Astrocyte of the spinal cord (primary cell): ENCODE results near the gene GFOD1.
A peak's percentile ranks its signal among the peaks of the same experiment; 100 is the strongest.

Experiments used
- DNase-seq: peaks from one replicate; pipeline ENCODE4 v3.0.0; 2011; ENCODE audit warnings: low read depth, low spot score
- H3K4me3 ChIP-seq: 2 replicates; pipeline ENCODE4 v1.5.1; 2011; ENCODE audit warnings: low read depth, mild to moderate bottlenecking, low read length, moderate library complexity
- CTCF ChIP-seq: IDR thresholded peaks from 2 replicates; pipeline ENCODE4 v1.5.1; 2012; ENCODE audit warnings: low read depth, mild to moderate bottlenecking, low read length, inconsistent platforms
- in situ Hi-C: cut with HindIII; loops from 2 replicates; pipeline ENCODE4 v1.10.0; 2017; ENCODE audit warnings: low sequenced_read_pairs

Gene GFOD1

GRCh38 chr6:13423252-13423651 is 64.1 kb downstream of the GFOD1 start:
- TF ChIP-seq CTCF = no peak
- in situ Hi-C loops = no loop called here
- DNase-seq = no peak
- no peak overlapping the region for H3K4me3 ChIP-seq

GRCh38 chr6:13422681-13423221 is 64.6 kb downstream of the GFOD1 start:
- in situ Hi-C loops = no loop called here
- no peak for TF ChIP-seq CTCF
- no peak overlapping the region for H3K4me3 ChIP-seq
- peak; percentile 65 for DNase-seq

GRCh38 chr6:13421425-13422059 is 65.9 kb downstream of the GFOD1 start:
- no peak overlapping the region for H3K4me3 ChIP-seq
- no peak for DNase-seq
- no peak for TF ChIP-seq CTCF
- in situ Hi-C loops = no loop called here

GRCh38 chr6:13420269-13420668 is 67.1 kb downstream of the GFOD1 start:
- TF ChIP-seq CTCF = no peak
- no peak for DNase-seq
- in situ Hi-C loops = no loop called here

GRCh38 chr6:13419422-13420195 is 67.8 kb downstream of the GFOD1 start:
- in situ Hi-C loops = no loop called here
- no peak for TF ChIP-seq CTCF
- no peak for DNase-seq
- no peak overlapping the region for H3K4me3 ChIP-seq

More at GRCh38 chr6:13420269-13420668, 67.1 kb downstream of the GFOD1 start:
- no peak overlapping the region for H3K4me3 ChIP-seq

- in situ Hi-C loops = no loop called here
- no peak for DNase-seq
- no peak overlapping the region for H3K4me3 ChIP-seq
Observed at GRCh38 chr6:13418844-13419243, 68.6 kb downstream of the GFOD1 start.

More at GRCh38 chr6:13418844-13419243, 68.6 kb downstream of the GFOD1 start:
- no peak for TF ChIP-seq CTCF
